OCI-LY3 (cell line): Measurements from ENCODE around the gene CDK5R1.

Experiments used
- H2AFZ ChIP-seq: fragments of 200-600, 300-600 bp; shearing (Covaris generic); 2 replicates; pipeline ENCODE4 v1.6.0; 2014; ENCODE audit warnings: antibody characterized with exemption, low read depth, low read length
- H3K27ac ChIP-seq: fragments of 200-600, 300-600 bp; sonication (generic); 2 replicates; pipeline ENCODE4 v1.5.1; 2014; ENCODE audit warnings: mild to moderate bottlenecking, low read length, moderate library complexity, mixed read lengths
- H3K27me3 ChIP-seq: fragments of 200-600, 300-600 bp; sonication (generic); 2 replicates; pipeline ENCODE4 v1.6.1; 2014; ENCODE audit warnings: low read depth, low read length, mixed read lengths
- H3K36me3 ChIP-seq: fragments of 200-600, 300-600 bp; sonication (generic); replicated peaks from 2 replicates; pipeline ENCODE3; 2014; ENCODE audit warnings: low read depth, low read length, mixed read lengths
- H3K4me1 ChIP-seq: fragments of 300-600, 200-600 bp; sonication (generic); 2 replicates; pipeline ENCODE4 v1.6.1; 2014; ENCODE audit warnings: low read length, mixed read lengths
- H3K4me2 ChIP-seq: fragments of 200-600, 300-600 bp; sonication (generic); 2 replicates; pipeline ENCODE4 v1.6.1; 2014; ENCODE audit warnings: low read length, mixed read lengths
- H3K4me3 ChIP-seq: fragments of 300-600, 200-600 bp; sonication (generic); 2 replicates; pipeline ENCODE4 v1.5.1; 2014; ENCODE audit warnings: antibody characterized with exemption, mild to moderate bottlenecking, low read length, moderate library complexity
- H3K79me2 ChIP-seq: fragments of 300-600, 200-600 bp; shearing (Covaris generic); 2 replicates; pipeline ENCODE4 v1.6.1; 2014; ENCODE audit warnings: mild to moderate bottlenecking, low read length, mixed read lengths
- H3K9ac ChIP-seq: fragments of 300-600, 200-600 bp; shearing (Covaris generic); 2 replicates; pipeline ENCODE4 v1.6.0; 2014; ENCODE audit warnings: mild to moderate bottlenecking, low read length, moderate library complexity
- H3K9me3 ChIP-seq: fragments of 200-600, 300-600 bp; shearing (Covaris generic); 2 replicates; pipeline ENCODE4 v1.6.1; 2014; ENCODE audit warnings: low read length, mixed read lengths; ENCODE audit not compliant: insufficient read depth
- H4K20me1 ChIP-seq: fragments of 200-600, 300-600 bp; sonication (generic); 2 replicates; pipeline ENCODE4 v1.6.1; 2016; ENCODE audit warnings: low read length, mixed read lengths; ENCODE audit not compliant: insufficient read depth
- CTCF ChIP-seq: fragments of 200-600, 300-600 bp; sonication (generic); IDR thresholded peaks from 2 replicates; pipeline ENCODE4 v1.5.1; 2014; ENCODE audit warnings: antibody characterized with exemption, low read length, low read depth
- EZH2phosphoT487 ChIP-seq: fragments of 200-600 bp; shearing (Covaris generic); IDR thresholded peaks from 2 replicates; pipeline ENCODE4 v1.6.1; 2018; ENCODE audit warnings: antibody characterized with exemption, mixed run types, low read depth

Gene CDK5R1

DNA sequence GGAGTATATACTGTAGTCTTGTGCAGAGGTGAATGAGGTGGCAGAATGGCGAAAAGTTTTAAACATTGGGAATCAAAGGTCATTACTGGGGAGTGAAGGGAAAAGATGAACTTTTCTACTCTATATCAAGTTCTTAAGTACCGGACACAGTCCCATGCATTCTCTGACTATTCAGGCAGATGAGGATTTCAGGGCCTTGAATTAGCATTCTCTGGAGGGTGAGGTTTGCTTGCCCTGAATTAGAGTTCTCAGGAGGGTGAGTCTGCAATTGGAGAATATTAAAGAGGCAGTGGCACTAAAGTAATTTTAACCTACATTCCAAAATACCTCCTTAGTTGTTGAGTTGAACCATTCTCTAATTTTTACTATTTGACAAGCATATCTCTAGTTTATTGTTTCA, 33.4 kb upstream of the CDK5R1 start:
- H3K4me3 ChIP-seq, result no peak overlapping the region
- peaks cover 93% of the 10 kb centered on the region for H3K79me2 ChIP-seq
- H4K20me1 ChIP-seq, result no peaks in the 10 kb centered on the region
- TF ChIP-seq EZH2phosphoT487, result no peak
- H3K4me2 ChIP-seq, result no peak overlapping the region
- H3K4me1 ChIP-seq, result no peaks in the 10 kb centered on the region
- H3K27me3 ChIP-seq, result no peaks in the 10 kb centered on the region
- H3K9me3 ChIP-seq, result no peaks in the 10 kb centered on the region
- H2AFZ ChIP-seq, result no peak overlapping the region
- peaks cover 70% of the 10 kb centered on the region for H3K36me3 ChIP-seq
- H3K9ac ChIP-seq, result no peak overlapping the region
- no peak overlapping the region for H3K27ac ChIP-seq

DNA sequence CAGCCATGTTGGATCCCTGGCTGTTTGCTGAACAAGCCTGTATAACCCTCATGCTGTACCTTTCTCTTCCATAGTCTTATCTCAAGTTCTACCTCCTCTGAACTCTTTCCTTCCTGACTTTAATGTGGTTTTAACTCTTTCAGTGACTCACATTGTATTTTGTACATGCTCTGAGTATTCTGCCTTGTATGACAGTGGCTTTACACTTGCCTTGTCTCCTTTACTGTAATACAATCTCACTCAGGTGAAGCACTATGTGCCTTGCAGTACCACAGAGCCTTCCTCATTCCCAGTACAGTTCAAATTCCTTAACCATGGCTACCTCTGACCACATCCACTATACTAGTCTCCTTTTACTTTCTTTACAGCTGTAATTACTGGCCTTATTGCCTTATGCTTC, 28.4 kb upstream of the CDK5R1 start:
- H3K4me3 ChIP-seq, result no peak overlapping the region
- H3K9ac ChIP-seq, result no peak overlapping the region
- no peaks in the 10 kb centered on the region for H3K4me1 ChIP-seq
- H3K27ac ChIP-seq, result no peak overlapping the region
- no peak overlapping the region for H3K4me2 ChIP-seq
- H3K27me3 ChIP-seq, result no peaks in the 10 kb centered on the region
- no peak overlapping the region for H2AFZ ChIP-seq
- no peak for TF ChIP-seq CTCF
- TF ChIP-seq EZH2phosphoT487, result no peak
- H3K36me3 ChIP-seq, result peaks cover 49% of the 10 kb centered on the region
- no peaks in the 10 kb centered on the region for H3K9me3 ChIP-seq
- H4K20me1 ChIP-seq, result peaks cover 5% of the 10 kb centered on the region
- peaks cover 73% of the 10 kb centered on the region for H3K79me2 ChIP-seq

DNA sequence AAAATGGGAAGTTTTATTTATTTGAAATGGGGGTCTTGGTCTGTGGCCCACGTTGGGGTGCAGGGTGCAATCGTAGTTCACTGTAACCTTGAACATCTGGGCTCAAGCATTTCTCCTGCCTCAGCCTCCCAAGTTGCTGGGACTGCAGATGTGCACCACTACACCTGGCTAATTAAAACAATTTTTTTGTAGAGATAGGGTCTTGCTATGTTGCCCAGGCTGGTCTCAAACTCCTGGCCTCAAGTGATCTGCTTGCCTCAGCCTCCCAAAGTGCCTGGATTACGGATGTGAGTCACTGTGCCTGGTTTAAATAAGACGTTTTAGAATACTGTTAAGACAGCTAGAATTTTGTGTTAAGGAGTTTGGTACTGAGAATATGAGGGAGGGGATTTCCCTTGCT, 26.7 kb upstream of the CDK5R1 start:
- Histone ChIP-seq H3K9ac (no peak overlapping the region), H3K27ac (no peak overlapping the region), H3K4me3 (no peak overlapping the region), H3K36me3 (peaks cover 44% of the 10 kb centered on the region), H3K4me1 (no peaks in the 10 kb centered on the region), H3K27me3 (no peaks in the 10 kb centered on the region), H3K9me3 (no peaks in the 10 kb centered on the region), H2AFZ (no peak overlapping the region), H4K20me1 (peaks cover 5% of the 10 kb centered on the region), H3K4me2 (no peak overlapping the region), H3K79me2 (peaks cover 64% of the 10 kb centered on the region)
- TF ChIP-seq CTCF (no peak), EZH2phosphoT487 (no peak)

DNA sequence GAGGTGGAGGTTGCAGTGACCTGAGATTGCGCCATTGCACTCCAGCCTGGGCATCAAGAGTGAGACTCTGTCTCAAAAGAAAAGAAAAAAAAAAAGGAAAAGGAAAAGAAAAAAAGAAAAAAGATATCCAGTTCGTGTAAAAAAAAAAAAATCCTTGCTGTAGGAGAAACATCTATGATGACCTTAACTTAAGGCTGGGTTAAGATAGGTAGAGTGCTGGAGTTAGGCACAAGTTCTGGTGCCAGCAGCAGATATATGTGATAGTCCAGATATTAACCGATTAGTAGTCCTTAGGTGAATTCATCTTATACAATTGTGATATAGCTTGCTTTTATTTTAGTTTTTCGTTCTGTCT, 25.3 kb upstream of the CDK5R1 start:
- Histone ChIP-seq H3K4me2 (no peak overlapping the region), H2AFZ (no peak overlapping the region), H3K27me3 (no peaks in the 10 kb centered on the region), H3K4me1 (no peaks in the 10 kb centered on the region), H4K20me1 (peaks cover 5% of the 10 kb centered on the region), H3K4me3 (no peak overlapping the region), H3K36me3 (peaks cover 45% of the 10 kb centered on the region), H3K9me3 (no peaks in the 10 kb centered on the region), H3K79me2 (peaks cover 54% of the 10 kb centered on the region), H3K27ac (no peak overlapping the region), H3K9ac (no peak overlapping the region)
- TF ChIP-seq CTCF (no peak), EZH2phosphoT487 (no peak)
